Astrocyte of the cerebellum (primary cell): ENCODE data around the gene LAP3.

Experiments
- DNase-seq: peaks from one replicate; pipeline ENCODE4 v3.0.0-alpha.2; 2011; ENCODE audit warnings: low read depth
- H3K4me3 ChIP-seq: 2 replicates; pipeline ENCODE4 v1.5.1; 2011; ENCODE audit warnings: mild to moderate bottlenecking, low read depth, low read length, moderate library complexity
- CTCF ChIP-seq: IDR thresholded peaks from 2 replicates; pipeline ENCODE4 v1.5.1; 2012; ENCODE audit warnings: low read length, low read depth, moderate library complexity, mild to moderate bottlenecking; ENCODE audit errors: missing control alignments
- in situ Hi-C: cut with HindIII; loops from 2 replicates; pipeline ENCODE4 v1.10.0; 2017; ENCODE audit warnings: low sequenced_read_pairs

LAP3 gene

GRCh38 chr4:17642398-17642783, 65.4 kb downstream of the LAP3 start:
- in situ Hi-C loops, result no loop called here
- no peak overlapping the region for H3K4me3 ChIP-seq
- TF ChIP-seq CTCF, result no peak
- no peak for DNase-seq

- no peak for TF ChIP-seq CTCF
- in situ Hi-C loops, result no loop called here
Measured at GRCh38 chr4:17646693-17647092, 69.7 kb downstream of the LAP3 start.

GRCh38 chr4:17647176-17647806, 70.3 kb downstream of the LAP3 start:
- in situ Hi-C loops, result no loop called here

More at GRCh38 chr4:17646693-17647092, 69.7 kb downstream of the LAP3 start:
- H3K4me3 ChIP-seq, result no peak overlapping the region
- no peak for DNase-seq

GRCh38 chr4:17647927-17648326, 70.9 kb downstream of the LAP3 start:
- no peak for TF ChIP-seq CTCF

More at GRCh38 chr4:17647176-17647806, 70.3 kb downstream of the LAP3 start:
- no peak for DNase-seq
- no peak overlapping the region for H3K4me3 ChIP-seq
- no peak for TF ChIP-seq CTCF

GRCh38 chr4:17650406-17650805, 73.4 kb downstream of the LAP3 start:
- H3K4me3 ChIP-seq, result no peak overlapping the region
- no peak for DNase-seq
- TF ChIP-seq CTCF, result no peak
- in situ Hi-C loops, result no loop called here

More at GRCh38 chr4:17647927-17648326, 70.9 kb downstream of the LAP3 start:
- in situ Hi-C loops, result no loop called here
- no peak for DNase-seq
- H3K4me3 ChIP-seq, result no peak overlapping the region

- no peak for DNase-seq
- TF ChIP-seq CTCF, result no peak
- in situ Hi-C loops, result no loop called here
- no peak overlapping the region for H3K4me3 ChIP-seq
Measured at GRCh38 chr4:17654701-17655100, 77.7 kb downstream of the LAP3 start.
